HG02943 (cell line): Measurements from ENCODE around the gene MAMSTR.

Source experiments
- ATAC-seq: cut with Tn5 transposase; IDR thresholded peaks from one replicate; pipeline ENCODE4 v1.9.1; 2021; ENCODE audit warnings: mild to moderate bottlenecking, low read depth, moderate library complexity; ENCODE audit not compliant: unreplicated experiment

MAMSTR gene

DNA sequence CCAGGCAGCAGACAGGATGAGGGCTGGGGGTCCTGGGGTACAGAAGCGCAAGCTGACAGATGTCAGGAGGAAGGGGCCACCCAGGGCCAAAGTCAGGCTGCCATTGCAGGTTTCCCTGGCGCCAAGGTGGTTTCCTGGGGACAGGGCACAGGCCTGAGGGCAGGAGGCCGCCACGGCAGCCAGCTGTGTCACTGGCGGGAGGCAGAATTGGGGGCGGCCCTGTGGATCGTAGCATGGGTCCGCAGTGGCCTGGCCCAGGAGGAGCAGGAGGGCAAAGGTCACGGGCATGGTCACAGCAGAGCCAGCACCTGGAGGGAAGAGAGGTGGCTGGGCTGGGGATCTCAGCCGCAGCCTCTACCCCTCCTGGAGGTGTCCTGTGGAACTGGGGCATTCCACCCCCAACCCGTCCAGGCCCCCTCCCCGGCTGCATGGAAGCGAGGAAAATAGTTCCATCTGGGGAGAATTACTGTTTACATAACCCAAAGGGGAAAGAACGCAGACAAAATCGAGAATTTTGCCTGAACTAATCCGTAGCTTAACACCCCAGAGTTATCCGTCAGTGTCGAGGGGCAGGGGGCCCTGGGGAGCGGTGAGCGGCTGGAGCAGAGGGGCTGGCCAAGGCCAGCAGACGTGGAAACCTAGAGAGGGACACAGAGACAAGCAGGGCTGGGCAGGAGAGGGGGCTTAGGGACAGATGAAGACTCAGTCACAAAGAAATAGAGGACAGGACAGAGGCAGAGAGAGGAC, 48.7 kb downstream of the MAMSTR start:
- ATAC-seq, result no peak

DNA sequence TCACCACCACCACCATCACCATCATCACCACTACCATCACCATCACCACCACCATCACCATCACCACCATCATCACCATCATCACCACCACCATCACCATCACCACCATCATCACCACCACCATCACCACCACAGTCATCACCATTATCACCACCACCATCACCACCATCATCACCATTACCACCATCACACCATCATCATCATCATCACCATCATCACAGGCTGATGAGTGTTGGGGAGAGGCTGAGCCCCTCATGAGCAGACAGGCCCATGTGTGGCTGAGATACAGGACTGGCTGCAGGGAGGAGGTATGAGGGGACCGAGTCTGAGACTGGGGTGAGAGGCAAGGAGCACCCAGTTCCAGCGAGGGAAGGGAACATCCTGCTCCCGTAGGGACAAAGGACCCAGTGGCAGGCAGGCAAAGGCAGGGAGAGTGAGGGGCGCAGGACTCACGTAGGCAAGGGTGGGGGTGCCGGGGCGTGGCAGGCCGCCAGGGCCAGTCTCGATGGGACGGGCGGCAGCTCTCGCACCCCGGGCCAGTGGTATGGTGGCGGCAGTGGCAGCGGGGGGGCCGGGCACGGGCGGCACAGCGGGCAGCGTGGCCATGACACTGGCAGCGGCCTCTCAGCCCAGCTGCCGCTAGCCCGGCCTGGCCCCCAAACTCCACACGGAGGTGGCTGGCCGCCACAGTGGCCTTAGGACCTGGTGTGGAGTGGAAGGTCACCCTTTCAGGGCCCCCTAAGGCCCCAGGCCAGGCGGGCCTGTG, 49.4 kb downstream of the MAMSTR start:
- no peak for ATAC-seq

DNA sequence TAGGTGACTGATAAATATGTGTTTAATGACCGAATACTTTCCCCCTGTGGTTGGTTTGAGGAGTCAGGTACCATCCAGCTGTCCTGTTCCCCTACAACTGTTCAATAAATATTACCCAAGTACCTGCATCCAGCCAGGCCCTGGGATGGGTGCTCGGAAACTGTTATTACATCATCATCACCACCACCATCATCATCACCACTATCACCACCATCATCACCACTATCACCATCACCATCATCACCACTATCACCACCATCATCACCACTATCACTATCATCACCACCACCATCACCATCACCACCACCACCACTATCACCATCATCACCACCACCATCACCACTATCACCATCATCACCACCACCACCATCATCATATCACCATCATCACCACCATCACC, 50.8 kb downstream of the MAMSTR start:
- ATAC-seq, result no peak

DNA sequence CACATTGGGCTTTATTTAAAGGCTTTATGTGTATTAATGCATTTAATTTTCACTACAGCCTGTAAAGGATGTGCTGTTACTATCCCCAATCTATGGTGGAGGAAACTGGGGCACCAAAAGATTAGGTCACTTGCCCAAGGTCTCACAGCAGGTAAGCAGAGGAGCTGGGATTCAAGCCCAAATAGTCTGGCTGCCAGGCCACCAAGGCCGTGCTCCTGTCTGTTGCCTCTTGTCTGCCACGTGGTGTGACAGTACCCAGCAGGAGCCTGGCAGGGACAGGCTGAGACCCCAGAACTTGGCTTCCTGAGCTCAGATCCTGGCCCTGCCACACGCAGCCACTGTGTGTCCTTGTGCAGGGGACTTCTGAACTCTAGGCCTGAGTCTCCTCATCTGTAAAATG, 51.2 kb downstream of the MAMSTR start:
- ATAC-seq, result no peak

DNA sequence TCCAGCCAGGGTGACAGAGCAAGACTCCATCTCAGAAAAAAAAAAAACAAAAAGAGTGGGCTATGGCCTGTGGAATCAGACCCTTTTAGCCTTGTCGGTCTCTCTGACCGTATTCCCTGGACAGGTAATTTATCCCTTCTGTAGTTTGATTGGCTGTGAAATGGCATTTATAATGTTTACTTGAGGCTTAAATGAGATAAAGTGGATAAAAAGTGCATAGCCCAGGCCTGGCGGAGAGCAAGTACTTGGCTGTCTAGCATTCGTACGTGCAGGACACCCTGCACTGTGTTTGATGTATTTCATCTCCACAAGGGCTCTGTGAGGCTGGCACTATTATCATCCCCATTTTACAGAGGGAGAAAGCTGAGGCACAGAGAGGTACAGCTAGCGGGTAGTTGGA, 53.7 kb downstream of the MAMSTR start:
- no peak for ATAC-seq

DNA sequence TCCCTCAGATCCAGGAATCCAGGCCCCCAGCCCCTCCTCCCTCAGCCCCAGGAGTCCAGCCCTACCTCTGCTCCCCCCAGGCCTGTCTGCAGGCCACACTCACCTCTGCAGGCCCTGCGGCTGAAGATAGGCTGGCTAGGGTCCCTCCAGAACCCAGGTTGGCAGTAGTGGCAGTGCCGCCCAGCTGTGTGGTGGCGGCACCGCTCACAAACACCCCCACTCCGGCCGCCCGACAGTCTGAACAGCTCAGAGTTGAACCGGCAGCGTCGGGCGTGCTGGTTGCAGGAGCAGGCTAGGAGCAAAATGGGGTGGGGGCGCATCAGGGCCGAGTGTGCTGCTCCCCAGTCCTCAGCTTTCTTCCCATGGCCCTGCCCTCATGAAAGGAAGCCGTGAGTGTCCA, 55.0 kb downstream of the MAMSTR start:
- ATAC-seq, result no peak

DNA sequence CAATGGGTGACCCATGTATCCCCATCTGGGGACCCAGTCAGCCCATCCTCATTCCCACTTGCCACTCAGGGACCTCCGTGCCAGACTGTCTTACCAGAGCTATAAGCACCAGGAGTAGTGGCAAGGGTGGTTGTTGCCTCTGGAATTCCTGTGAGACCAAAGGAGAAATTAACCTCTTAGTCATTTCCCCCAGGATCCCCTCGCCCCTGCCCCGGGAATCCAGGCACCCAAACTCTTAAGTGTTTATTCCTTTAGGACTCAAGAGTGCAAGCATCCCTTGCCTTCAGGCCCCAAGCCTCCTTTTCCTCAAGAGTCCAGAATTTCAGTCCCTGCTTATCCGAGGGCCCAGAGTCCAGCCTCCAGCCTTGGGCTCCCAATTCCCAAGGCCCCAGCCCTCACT, 55.9 kb downstream of the MAMSTR start:
- no peak for ATAC-seq
